GM03348 (cell line): ENCODE measurements around the gene WBP2.

Experiments
- DNase-seq: peaks from one replicate; pipeline ENCODE4 v3.0.0; 2012; ENCODE audit warnings: low spot score

WBP2 gene

GRCh38 chr17:75844530-75845057, 10.5 kb downstream of the WBP2 start:
- no peak for DNase-seq

DNA sequence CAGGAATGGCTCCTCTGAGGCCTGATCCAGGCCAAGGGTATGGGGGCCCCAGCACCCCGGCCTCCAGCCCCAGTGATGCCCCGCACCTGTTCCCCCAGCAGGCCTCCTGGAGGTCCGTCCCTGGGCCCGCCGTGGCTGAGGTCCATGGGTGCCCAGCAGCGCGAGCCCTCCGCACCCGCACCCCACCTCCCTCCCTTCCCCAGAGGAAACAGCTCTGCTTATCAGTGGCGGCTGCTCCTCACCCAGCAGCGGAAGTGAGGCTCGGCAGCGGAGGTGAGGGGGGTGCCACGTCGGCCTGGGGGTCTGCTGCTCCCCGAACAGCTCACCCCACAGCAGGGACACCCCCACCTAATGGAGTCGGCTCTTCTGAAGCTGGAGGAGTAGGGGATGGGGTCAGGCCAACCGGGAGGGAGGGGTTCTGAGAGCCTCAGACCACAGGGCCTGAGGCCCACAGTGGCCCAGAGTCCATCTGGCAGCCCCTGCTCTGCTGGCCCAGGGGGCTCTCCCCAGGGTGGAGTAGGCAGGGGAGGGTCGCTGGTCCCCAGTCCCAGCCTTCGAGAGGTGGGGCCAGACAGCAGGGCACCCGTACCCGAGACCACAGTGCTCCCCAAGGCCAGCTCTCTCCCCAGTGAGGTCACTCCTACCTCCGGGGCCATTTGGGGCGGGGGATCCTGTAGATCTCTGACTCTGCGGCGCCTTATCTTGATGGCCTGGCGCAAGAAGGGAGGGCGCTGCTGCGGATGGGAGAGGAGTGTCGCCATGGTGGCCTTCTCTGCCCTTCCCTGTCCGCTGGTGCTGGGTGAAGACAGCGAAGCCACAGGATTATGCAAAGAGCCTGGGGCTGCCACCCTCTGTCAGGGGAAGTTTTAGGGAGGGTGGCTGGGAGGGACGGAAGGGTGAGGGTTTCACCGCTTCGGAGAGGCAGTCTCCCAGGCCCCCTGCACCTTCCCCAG, 11.3 kb downstream of the WBP2 start, which contains the start of gene UNC13D:
Gene UNC13D, minus strand, starts transcription at position 828 of the 953 bp plus-strand sequence. Its CDS starts 67 bp downstream, at position 761.
- no peak for DNase-seq

DNA sequence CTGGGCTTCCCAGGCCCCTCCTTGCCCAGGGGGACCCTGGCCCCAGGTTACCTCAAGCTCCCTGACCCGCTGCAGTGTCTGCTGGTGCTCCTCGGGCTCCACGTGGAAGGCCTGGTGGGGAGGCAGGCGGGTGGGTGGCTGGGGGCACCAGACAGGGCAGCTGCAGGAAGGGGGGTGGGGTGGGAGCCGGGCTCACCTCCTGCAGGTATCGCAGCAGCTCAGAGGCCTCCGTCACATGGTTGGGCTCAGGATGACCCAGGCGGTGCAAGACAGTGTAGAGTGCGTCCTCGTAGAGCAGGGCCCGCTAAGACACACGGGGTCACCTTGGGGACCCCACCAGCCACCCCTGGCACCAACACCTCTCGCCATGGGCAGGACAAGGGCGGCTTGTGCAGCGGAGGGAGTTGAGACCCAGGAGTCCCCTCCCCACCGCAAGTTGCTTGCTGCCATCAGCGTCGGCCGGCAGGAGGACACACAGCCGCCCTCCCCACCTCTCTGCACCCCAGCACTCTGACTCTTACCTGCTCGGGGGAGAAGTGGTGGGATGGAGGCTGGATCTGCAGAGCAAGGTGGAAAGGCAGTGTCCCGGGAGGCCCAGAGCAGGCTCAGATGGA, 12.1 kb downstream of the WBP2 start:
- DNase-seq = no peak

- no peak for DNase-seq
Observed at GRCh38 chr17:75842411-75842810, 12.7 kb downstream of the WBP2 start.

GRCh38 chr17:75840799-75841164, 14.4 kb downstream of the WBP2 start:
- DNase-seq = no peak

DNA sequence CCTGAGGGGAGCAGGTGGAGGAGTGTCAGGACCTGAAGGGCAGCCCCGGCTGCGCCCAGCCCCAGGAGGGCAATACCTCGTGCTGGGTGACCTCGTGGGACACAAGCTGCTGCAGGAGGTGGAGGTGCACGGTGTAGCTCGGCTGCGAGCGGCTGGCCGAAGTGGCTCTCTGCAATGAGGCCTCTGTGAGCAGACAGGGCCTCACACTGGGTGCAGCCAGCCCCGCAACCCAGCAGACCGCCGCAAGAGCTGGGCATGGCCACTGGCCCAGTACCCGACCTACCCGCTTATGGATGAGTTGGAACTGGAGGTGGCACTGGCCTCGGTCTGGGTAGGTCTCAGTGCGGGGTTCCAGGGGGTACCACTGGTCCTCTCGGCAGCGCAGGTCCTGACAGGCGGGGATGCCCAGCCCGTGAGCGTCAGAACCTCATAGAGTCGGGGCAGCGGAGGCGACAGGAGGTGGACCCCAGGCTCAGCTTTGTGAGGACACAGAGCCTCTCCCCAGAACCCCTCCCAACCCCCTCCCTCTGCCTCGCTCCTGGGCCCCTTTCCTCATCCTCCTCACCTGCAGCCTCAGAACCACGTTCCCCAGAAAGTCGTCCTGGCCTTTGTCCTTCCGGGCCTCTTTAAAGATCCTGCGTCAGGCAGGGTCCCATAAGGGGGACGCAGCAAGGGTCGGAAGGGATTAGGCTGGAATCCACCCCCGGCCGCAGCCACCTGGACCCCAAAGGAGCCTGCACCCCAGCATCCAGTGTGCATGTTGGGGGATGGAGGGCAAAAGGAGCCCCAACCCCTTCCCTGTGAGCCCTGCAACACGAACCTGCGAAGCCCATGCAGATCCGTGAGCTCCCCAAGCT, 15.0 kb downstream of the WBP2 start:
- no peak for DNase-seq

DNA sequence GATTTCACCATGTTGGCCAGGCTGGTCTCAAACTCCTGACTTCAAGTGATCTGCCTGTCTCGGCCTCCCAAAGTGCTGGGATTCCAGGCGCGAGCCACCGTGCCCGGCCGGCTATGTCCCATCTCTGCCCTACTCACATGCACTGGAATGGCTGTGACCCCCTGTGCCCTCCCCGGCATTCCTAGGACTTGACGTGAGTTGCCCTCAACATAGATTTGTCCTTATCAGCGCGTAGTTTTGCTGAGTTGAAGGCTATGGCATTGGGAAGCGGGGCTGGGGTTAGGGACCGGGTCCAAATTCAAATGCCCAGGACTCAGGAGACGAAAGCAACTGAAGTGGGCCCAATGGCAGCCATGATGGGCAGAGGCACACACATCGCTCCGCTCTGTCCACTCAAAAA, 16.7 kb downstream of the WBP2 start:
- DNase-seq = no peak

DNA sequence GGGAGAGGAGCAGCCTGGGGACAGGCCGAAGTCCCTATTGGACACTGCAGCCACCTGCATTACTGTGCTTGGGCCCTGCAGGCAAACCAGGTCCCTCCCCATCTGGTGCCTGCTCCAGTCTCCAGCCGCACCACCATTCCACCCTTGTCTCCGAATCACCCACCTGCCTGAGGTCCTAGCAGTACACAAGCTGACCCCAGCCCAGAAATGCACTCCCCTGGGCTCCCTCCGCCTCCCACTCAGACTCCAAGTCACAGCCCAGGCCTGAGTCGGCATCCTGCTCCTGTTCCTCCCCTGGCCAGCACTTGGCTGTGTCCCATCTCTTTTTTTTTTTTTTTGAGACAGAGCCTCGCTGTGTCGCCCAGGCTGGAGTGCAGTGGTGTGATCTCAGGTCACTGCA, 17.2 kb downstream of the WBP2 start:
- DNase-seq = no peak

GRCh38 chr17:75836605-75837004, 18.5 kb downstream of the WBP2 start:
- no peak for DNase-seq

DNA sequence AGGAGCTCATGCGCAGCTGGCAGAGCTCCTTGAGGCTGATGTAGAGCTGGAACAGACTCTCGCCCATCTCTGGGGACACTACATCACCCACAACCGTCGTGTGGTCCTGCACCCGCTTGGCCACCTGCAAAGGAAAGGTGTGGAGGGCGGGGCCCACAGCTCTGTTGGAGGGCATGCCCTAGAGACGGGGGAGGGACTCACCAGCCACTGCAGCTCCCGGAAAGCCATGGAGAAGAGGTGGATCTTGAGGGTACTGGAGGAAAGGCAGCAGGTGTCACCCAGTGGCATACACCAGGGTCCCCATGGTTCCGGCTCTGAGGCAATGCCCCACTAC, 19.5 kb downstream of the WBP2 start:
- no peak for DNase-seq

GRCh38 chr17:75834928-75835653, 20.0 kb downstream of the WBP2 start:
- DNase-seq = peak; percentile 41

GRCh38 chr17:75834279-75834920, 20.7 kb downstream of the WBP2 start:
- DNase-seq = no peak

- no peak for DNase-seq
Observed at GRCh38 chr17:75832652-75833400, 22.3 kb downstream of the WBP2 start.

DNA sequence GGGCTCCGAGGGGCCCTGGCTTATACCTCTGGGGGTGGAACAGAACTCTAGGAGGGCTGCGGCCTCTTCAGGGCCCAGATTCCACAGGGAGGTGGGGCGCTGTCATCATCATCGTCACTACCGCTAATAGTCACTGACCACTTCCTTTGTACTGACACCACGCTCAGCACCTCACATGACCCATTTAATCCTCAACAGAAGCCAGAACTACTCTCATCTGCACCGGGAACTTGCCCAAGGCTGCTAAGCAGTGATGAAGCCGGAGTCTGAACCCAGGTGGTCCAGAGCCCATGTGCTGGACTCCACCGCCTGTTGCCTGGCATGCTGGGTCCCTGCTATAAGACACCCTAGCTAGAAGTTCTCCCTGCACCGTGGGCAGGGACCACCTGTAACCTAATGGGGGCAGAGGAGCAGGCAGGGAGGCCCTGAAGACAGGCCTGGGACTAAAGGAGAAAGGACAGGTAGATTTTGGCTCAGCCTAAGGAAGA, 22.9 kb downstream of the WBP2 start:
- peak; percentile 58 for DNase-seq

DNA sequence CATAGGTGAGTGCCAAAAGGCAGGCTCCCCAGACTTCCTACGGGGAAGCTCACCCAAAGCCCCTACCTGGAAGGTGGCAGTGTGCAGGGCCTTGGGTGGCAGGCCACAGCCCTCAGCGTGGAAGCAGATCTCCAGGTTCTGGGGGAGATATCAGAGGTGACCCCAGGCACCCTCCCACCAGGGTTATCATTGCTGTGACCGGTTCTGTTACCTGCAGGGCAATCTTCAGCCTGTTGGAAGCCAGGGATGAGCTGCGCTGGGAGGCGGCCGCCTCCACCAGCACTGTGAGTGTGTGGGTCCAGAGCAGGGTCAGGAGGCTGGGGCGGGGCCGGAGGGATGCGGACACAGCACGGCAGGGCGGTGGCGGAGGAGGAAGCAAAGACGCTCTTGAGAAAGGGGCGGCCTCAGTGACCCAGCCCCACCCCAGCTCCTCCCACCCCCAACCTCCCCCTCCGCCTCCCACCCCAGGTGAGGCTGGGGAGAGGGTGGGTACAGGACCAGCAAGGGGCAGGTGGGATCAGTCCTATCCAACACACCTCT, 24.0 kb downstream of the WBP2 start:
- DNase-seq = no peak

GRCh38 chr17:75830164-75831031, 24.7 kb downstream of the WBP2 start:
- DNase-seq = peak; percentile 49

- DNase-seq = no peak
Observed at GRCh38 chr17:75829747-75830146, 25.4 kb downstream of the WBP2 start.

- no peak for DNase-seq
Observed at GRCh38 chr17:75828741-75829140, 26.4 kb downstream of the WBP2 start.

DNA sequence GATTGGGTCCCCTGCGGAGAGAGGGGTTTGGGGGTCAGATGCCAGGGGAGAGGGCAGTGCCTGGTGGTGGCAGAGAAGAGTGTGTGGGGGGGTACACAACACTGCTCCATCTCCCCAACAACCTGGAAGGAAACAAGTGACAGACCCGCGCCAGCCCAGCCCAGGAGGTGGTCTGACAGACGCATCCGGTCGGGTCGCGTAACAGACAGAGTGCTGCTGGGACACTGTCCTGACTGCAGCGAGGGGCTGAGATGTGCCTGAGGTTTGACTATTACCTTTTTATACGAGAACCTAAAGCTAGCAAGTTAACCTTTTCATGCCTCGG, 27.1 kb downstream of the WBP2 start:
- no peak for DNase-seq
